NB4 (cell line): ENCODE results near the gene SOCS7.

Experiments
- MYC ChIP-seq: IDR thresholded peaks from 2 replicates; pipeline ENCODE4 v1.6.1; 2011; ENCODE audit warnings: low read depth, low read length
- POLR2A ChIP-seq: IDR thresholded peaks from 2 replicates; pipeline ENCODE4 v1.6.1; 2011; ENCODE audit warnings: mild to moderate bottlenecking; ENCODE audit not compliant: insufficient read length; ENCODE audit errors: extremely low read depth
- TF ChIP-seq, protein P1 (sequence below): IDR thresholded peaks from one replicate; pipeline ENCODE4 v1.5.1; 2012; ENCODE audit warnings: low read depth, low read length
- TF ChIP-seq, protein P2 (sequence below): IDR thresholded peaks from 2 replicates; pipeline ENCODE4 v1.6.1; 2011; ENCODE audit warnings: low read depth, low read length

- TF ChIP-seq, protein P1, sequence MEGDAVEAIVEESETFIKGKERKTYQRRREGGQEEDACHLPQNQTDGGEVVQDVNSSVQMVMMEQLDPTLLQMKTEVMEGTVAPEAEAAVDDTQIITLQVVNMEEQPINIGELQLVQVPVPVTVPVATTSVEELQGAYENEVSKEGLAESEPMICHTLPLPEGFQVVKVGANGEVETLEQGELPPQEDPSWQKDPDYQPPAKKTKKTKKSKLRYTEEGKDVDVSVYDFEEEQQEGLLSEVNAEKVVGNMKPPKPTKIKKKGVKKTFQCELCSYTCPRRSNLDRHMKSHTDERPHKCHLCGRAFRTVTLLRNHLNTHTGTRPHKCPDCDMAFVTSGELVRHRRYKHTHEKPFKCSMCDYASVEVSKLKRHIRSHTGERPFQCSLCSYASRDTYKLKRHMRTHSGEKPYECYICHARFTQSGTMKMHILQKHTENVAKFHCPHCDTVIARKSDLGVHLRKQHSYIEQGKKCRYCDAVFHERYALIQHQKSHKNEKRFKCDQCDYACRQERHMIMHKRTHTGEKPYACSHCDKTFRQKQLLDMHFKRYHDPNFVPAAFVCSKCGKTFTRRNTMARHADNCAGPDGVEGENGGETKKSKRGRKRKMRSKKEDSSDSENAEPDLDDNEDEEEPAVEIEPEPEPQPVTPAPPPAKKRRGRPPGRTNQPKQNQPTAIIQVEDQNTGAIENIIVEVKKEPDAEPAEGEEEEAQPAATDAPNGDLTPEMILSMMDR = no peak
- TF ChIP-seq, protein P2, sequence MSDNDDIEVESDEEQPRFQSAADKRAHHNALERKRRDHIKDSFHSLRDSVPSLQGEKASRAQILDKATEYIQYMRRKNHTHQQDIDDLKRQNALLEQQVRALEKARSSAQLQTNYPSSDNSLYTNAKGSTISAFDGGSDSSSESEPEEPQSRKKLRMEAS = no peak
- TF ChIP-seq POLR2A (no peak), MYC (no peak)
These were observed 11.4 kb downstream of the SOCS7 start for GRCh38 chr17:38363016-38363415.
